Spleen (tissue), 11 donors: ENCODE results near the gene BCLAF1. TPM values are rescaled to one million over a fixed set of nuclear protein-coding genes. Genes with fewer than 3 reads are reported as not detected.

ENCODE experiments used
- DNase-seq: peaks from one replicate; pipeline ENCODE4 v3.0.0-alpha.2; 2020
- H3K27ac ChIP-seq, 8 donors: fragments of 200-600 bp; sonication (generic) in 7 of 8; 1 replicate in 4 of 8; 2 replicates in 4 of 8; pipeline versions ENCODE4 v1.5.0 to v1.8.0; 2016 to 2021; ENCODE audit warnings: inconsistent platforms in 4 of 8, mild to moderate bottlenecking in 4 of 8, moderate library complexity in 1 of 8
- H3K27me3 ChIP-seq, 7 donors: fragments of 200-600 bp; sonication (generic) in 6 of 7; replicated peaks in 1 of 7; 1 replicate in 4 of 7; 2 replicates in 3 of 7; pipeline versions ENCODE4 v1.5.0 to v1.8.0; 2016 to 2021; ENCODE audit warnings: inconsistent platforms in 3 of 7, mild to moderate bottlenecking in 1 of 7
- H3K36me3 ChIP-seq, 6 donors: fragments of 200-600 bp; sonication (generic) in 5 of 6; 1 replicate in 4 of 6; 2 replicates in 2 of 6; pipeline versions ENCODE4 v1.5.0 to v1.8.0; 2016 to 2021; ENCODE audit warnings: inconsistent platforms in 2 of 6
- H3K4me1 ChIP-seq, 6 donors: fragments of 200-600 bp; sonication (generic) in 5 of 6; 1 replicate in 3 of 6; 2 replicates in 3 of 6; pipeline versions ENCODE4 v1.5.0 to v1.8.0; 2016 to 2021; ENCODE audit warnings: inconsistent platforms in 3 of 6
- H3K4me3 ChIP-seq, 8 donors: fragments of 200-600 bp; sonication (generic) in 7 of 8; 1 replicate in 4 of 8; 2 replicates in 4 of 8; pipeline versions ENCODE4 v1.5.0 to v1.8.0; 2016 to 2021; ENCODE audit warnings: inconsistent platforms in 4 of 8, mild to moderate bottlenecking in 4 of 8, moderate library complexity in 2 of 8
- H3K9me3 ChIP-seq, 8 donors: fragments of 200-600 bp; sonication (generic) in 7 of 8; 1 replicate in 4 of 8; 2 replicates in 4 of 8; pipeline versions ENCODE4 v1.5.0 to v1.8.0; 2016 to 2021; ENCODE audit warnings: inconsistent platforms in 4 of 8
- POLR2A ChIP-seq, 3 donors: fragments of 450-650 bp; IDR thresholded peaks; one replicate each; pipeline ENCODE4 v1.5.1; 2017; ENCODE audit warnings: antibody characterized with exemption in 3 of 3, mild to moderate bottlenecking in 1 of 3
- POLR2AphosphoS5 ChIP-seq, 3 donors: sonication (generic); formaldehyde crosslinking; IDR thresholded peaks; one replicate each; pipeline ENCODE4 v1.5.1; 2017; ENCODE audit warnings: antibody characterized with exemption in 3 of 3
- WGBS, 5 donors: extraction: QIAGEN DNeasy Blood & Tissue Kit in 3 of 5; methylation state at CpG; one replicate each; pipeline versions ENCODE4 v1.1.5 to v1.1.7; 2013 to 2018; 5-methylcytosine and 5-hydroxymethylcytosine counted together
- intact Hi-C: fragments of 100-400 bp; cut with DNase I; formaldehyde crosslinking; loops from one replicate; pipeline ENCODE4 v1.15.0; 2023; ENCODE audit warnings: low total_unique reads
- polyA plus RNA-seq, 3 donors: library from polyadenylated mRNA; stranded (reverse); fragments of 200-250 nt; gene quantifications; one replicate each; pipeline ENCODE4 v1.2.1, GENCODE V29; 2013
- total RNA-seq, 7 donors: library from RNA; depleted of rRNA in 3 of 7; stranded (reverse); fragments of >200 nt in 3 of 7; fragmentation: NEBNext Ultra II Directional in 4 of 7; extraction: Animal tissue kit (Norgen Biotek cat#: 25700) in 4 of 7; gene quantifications; one replicate each; pipeline versions ENCODE4 v1.1.0 to v1.2.1, GENCODE V29; 2016 to 2021
- TF ChIP-seq, protein P1 (sequence below), 11 experiments: fragments of 200-600 bp in 7 of 11; fragments of 450-650 bp in 4 of 11; sonication (generic) in 4 of 11; IDR thresholded peaks in 8 of 11; conservative IDR thresholded peaks in 3 of 11; 1 replicate in 7 of 11; 2 replicates in 4 of 11; pipeline versions ENCODE4 v1.4.0 to v1.8.0; 2016 to 2021; ENCODE audit warnings: antibody characterized with exemption in 11 of 11, inconsistent platforms in 4 of 11, mild to moderate bottlenecking in 1 of 11
- donor health status: healthy with polysubstance abuse.
- donor health status: DM: no; HTN: no; CAD: no; lungs with moderate emphysema.
- donor health status: DM: no; HTN: no; CAD: no.
- donor health status: Bipolar disorder and iron deficiency.
- donor health status: healthy.
- donor health status: DM: no; HTN: no; CAD: no.
- donor health status: DM: yes; HTN: yes; CAD: no.

BCLAF1 gene
- total and polyA plus RNA-seq, 10 donors: 22.9 to 228 (median 170) TPM

DNA sequence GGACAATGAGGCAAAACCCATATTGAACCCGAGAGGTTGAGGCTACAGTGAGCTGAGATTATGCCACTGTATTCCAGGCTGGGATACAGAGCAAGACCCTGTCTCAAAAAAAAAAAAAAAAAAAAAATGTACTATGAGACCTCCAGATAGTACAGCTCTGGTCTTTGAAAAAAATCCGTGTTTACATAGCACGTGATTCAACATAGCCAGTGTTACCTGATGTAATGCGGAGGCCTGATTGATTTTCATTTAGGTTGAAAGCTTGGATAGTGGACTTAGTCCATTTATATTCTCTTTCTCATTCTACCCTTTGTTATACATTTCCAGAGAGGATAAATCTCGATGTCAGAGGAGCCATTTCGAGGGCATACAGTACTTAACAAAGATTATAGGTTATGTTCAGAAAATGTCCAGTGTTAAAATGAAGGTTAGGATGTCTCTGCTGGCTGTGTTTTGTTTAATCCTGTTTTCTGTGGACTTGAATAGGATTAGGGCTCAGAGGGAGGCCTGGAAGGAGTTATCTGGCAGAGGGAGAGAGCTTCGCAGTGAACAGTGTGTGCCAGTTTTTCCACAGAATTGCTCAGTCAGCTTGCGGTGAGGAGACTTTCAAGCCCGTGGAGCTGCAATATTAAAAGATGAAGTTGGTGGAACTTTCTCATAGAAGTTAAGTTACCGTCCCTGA is 33.9 kb upstream of the BCLAF1 start:
- intact Hi-C loops: no loop called here
- WGBS, 5 donors: 86 to 93% (median 90%) methylated on average over 10 of the region's 10 CpGs
- TF ChIP-seq POLR2A (IDR thresholded peaks at IDR 0.05) (no peak), POLR2AphosphoS5 (IDR thresholded peaks at IDR 0.05) (no peak)

GRCh38 chr6:136319732-136320131 is 30.1 kb upstream of the BCLAF1 start:
- H3K27ac ChIP-seq: no peak overlapping the region
- no peak overlapping the region for H3K4me3 ChIP-seq
- intact Hi-C loops: loop anchor here (10.0 kb wide), 1 partner anchor 815 kb away; no protein-coding TSS in a partner anchor
- H3K9me3 ChIP-seq: no peaks in the 10 kb centered on the region
- H3K36me3 ChIP-seq: no peaks in the 10 kb centered on the region
- no peak for DNase-seq
- TF ChIP-seq, protein P1, sequence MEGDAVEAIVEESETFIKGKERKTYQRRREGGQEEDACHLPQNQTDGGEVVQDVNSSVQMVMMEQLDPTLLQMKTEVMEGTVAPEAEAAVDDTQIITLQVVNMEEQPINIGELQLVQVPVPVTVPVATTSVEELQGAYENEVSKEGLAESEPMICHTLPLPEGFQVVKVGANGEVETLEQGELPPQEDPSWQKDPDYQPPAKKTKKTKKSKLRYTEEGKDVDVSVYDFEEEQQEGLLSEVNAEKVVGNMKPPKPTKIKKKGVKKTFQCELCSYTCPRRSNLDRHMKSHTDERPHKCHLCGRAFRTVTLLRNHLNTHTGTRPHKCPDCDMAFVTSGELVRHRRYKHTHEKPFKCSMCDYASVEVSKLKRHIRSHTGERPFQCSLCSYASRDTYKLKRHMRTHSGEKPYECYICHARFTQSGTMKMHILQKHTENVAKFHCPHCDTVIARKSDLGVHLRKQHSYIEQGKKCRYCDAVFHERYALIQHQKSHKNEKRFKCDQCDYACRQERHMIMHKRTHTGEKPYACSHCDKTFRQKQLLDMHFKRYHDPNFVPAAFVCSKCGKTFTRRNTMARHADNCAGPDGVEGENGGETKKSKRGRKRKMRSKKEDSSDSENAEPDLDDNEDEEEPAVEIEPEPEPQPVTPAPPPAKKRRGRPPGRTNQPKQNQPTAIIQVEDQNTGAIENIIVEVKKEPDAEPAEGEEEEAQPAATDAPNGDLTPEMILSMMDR (IDR thresholded peaks at IDR 0.05 in 8 of 11, conservative IDR thresholded peaks at IDR 0.05 in 3 of 11): no peak
- no peaks in the 10 kb centered on the region for H3K27me3 ChIP-seq
- H3K4me1 ChIP-seq: no peaks in the 10 kb centered on the region

More for the DNA sequence above, 33.9 kb upstream of the BCLAF1 start:
- Histone ChIP-seq H3K36me3 (no peaks in the 10 kb centered on the region), H3K9me3 (no peaks in the 10 kb centered on the region), H3K27ac (no peak overlapping the region), H3K4me1 (no peaks in the 10 kb centered on the region), H3K4me3 (no peak overlapping the region), H3K27me3 (no peaks in the 10 kb centered on the region)
- no peak for DNase-seq

DNA sequence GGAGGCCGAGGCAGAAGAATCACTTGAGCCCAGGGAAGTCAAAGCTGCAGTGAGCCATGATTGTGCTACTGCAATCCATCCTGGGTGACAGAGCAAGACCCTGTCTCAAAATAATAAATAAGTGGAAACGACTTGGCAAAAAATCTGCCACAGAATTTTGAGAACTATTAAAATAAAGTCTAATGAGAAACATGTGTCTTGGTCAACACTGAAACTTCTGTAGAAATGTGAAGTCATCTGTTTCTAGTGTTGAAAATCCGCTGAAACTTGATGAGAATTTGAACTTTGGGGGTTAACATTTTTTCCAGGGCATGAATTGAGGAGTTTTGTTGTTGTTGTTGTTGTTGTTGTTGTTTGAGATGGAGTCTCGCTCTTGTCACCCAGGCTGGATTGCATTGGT is 29.0 kb upstream of the BCLAF1 start:
- no peaks in the 10 kb centered on the region for H3K27me3 ChIP-seq
- intact Hi-C loops: loop anchor here (10.0 kb wide), 1 partner anchor 814 kb away; no protein-coding TSS in a partner anchor
- no peaks in the 10 kb centered on the region for H3K9me3 ChIP-seq
- H3K4me3 ChIP-seq: no peak overlapping the region
- DNase-seq: no peak
- no peak for TF ChIP-seq POLR2AphosphoS5 (IDR thresholded peaks at IDR 0.05)
- TF ChIP-seq POLR2A (IDR thresholded peaks at IDR 0.05): no peak
- TF ChIP-seq, protein P1 (IDR thresholded peaks at IDR 0.05 in 8 of 11, conservative IDR thresholded peaks at IDR 0.05 in 3 of 11): no peak
- H3K27ac ChIP-seq: no peak overlapping the region
- 70 to 86% (median 73%) methylated on average over 4 of the region's 4 CpGs for WGBS, 5 donors
- no peaks in the 10 kb centered on the region for H3K36me3 ChIP-seq
- H3K4me1 ChIP-seq: no peaks in the 10 kb centered on the region

DNA sequence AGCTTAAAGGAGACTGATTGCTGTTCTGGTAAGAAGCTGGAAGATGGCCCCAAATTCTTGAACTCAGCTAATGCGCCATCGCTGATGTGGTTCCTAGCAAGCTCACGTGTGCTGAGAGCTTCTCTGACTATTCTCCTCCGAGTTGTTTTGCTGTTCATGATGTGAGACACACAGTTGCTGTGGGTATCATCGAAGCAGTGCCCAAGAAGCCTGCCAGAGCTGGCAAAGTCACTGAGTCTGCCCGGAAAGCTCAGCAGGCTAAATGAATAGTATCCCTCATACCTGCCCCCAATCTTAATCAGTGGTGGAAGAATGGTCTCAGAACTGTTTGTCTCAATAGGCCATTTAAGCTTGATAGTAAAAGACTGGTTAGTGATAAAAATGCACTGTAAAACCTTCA is 28.3 kb upstream of the BCLAF1 start:
- WGBS, 5 donors: 74 to 92% (median 81%) methylated on average over 6 of the region's 6 CpGs
- intact Hi-C loops: loop anchor here (10.0 kb wide), 1 partner anchor 813 kb away; no protein-coding TSS in a partner anchor
- no peaks in the 10 kb centered on the region for H3K36me3 ChIP-seq
- no peaks in the 10 kb centered on the region for H3K4me1 ChIP-seq
- DNase-seq: no peak
- H3K27me3 ChIP-seq: no peaks in the 10 kb centered on the region
- no peaks in the 10 kb centered on the region for H3K9me3 ChIP-seq
- no peak overlapping the region for H3K4me3 ChIP-seq
- TF ChIP-seq POLR2AphosphoS5 (IDR thresholded peaks at IDR 0.05) (no peak), POLR2A (IDR thresholded peaks at IDR 0.05) (no peak)
- TF ChIP-seq, protein P1 (IDR thresholded peaks at IDR 0.05 in 8 of 11, conservative IDR thresholded peaks at IDR 0.05 in 3 of 11): no peak
- H3K27ac ChIP-seq: no peak overlapping the region
